Esophagus squamous epithelium (tissue), 4 donors: ENCODE data around the gene GCNT2.
"Not testable (repeated sequence)": the region's sequence is repeated elsewhere in the genome, so short reads cannot be mapped to it uniquely, and the experiment has no call there.

Experiments
- CTCF ChIP-seq, 6 experiments: fragments of 450-650 bp in 4 of 6; fragments of 200-600 bp in 2 of 6; sonication (generic) in 2 of 6; IDR thresholded peaks; one replicate each; pipeline ENCODE4 v1.5.1; 2016 to 2019; ENCODE audit warnings: antibody characterized with exemption in 6 of 6, mild to moderate bottlenecking in 4 of 6, moderate library complexity in 4 of 6
- POLR2A ChIP-seq, 4 donors: fragments of 450-650 bp; IDR thresholded peaks; one replicate each; pipeline ENCODE4 v1.6.1; 2017; ENCODE audit warnings: antibody characterized with exemption in 4 of 4, mild to moderate bottlenecking in 4 of 4, moderate library complexity in 3 of 4

GRCh38 chr6:10575519-10575918 is 54.4 kb downstream of the GCNT2 start:
- not testable (repeated sequence) for TF ChIP-seq CTCF, POLR2A (IDR thresholded peaks at IDR 0.05)
